Uterus (tissue), 4 donors: ENCODE measurements around the gene FBXW12. TPM values are rescaled to one million over a fixed set of nuclear protein-coding genes. Genes with fewer than 3 reads are reported as not detected.

Experiments used
- DNase-seq, 2 donors: peaks; one replicate each; pipeline ENCODE4 v3.0.0-alpha.2; 2019 to 2020
- H3K27ac ChIP-seq, 2 donors: fragments of 200-600 bp; sonication (generic); 1 replicate in 1 of 2; 2 replicates in 1 of 2; pipeline ENCODE4 v1.5.1; 2016 to 2018
- H3K27me3 ChIP-seq, 2 donors: fragments of 200-600 bp; sonication (generic); one replicate each; pipeline ENCODE4 v1.5.1; 2018 to 2019; ENCODE audit warnings: control low read depth in 1 of 2
- H3K36me3 ChIP-seq, 2 donors: fragments of 200-600 bp; sonication (generic); one replicate each; pipeline ENCODE4 v1.5.1; 2019; ENCODE audit warnings: control low read depth in 1 of 2
- H3K4me1 ChIP-seq, 2 donors: fragments of 200-600 bp; sonication (generic); one replicate each; pipeline ENCODE4 v1.5.1; 2018 to 2019; ENCODE audit warnings: control low read depth in 1 of 2
- H3K4me3 ChIP-seq, 2 donors: fragments of 200-600 bp; sonication (generic); 1 replicate in 1 of 2; 2 replicates in 1 of 2; pipeline ENCODE4 v1.5.1; 2018 to 2019; ENCODE audit warnings: mild to moderate bottlenecking in 1 of 2
- H3K9me3 ChIP-seq, 2 donors: fragments of 200-600 bp; sonication (generic); one replicate each; pipeline ENCODE4 v1.5.1; 2019; ENCODE audit warnings: control low read depth in 1 of 2
- POLR2A ChIP-seq, 2 donors: fragments of 450-650 bp; IDR thresholded peaks; one replicate each; pipeline ENCODE4 v1.6.1; 2016; ENCODE audit warnings: antibody characterized with exemption in 2 of 2, mild to moderate bottlenecking in 1 of 2, moderate library complexity in 1 of 2
- intact Hi-C: fragments of 100-400 bp; cut with DNase I; formaldehyde crosslinking; loops from one replicate; pipeline ENCODE4 v1.15.1; 2023; ENCODE audit warnings: low total_unique reads
- total RNA-seq, 4 donors: library from RNA; depleted of rRNA in 3 of 4; stranded (reverse); fragments of >200 nt in 3 of 4; gene quantifications; one replicate each; pipeline versions ENCODE4 v1.1.0 to v1.2.4, GENCODE V29; 2014 to 2023
- TF ChIP-seq, protein P1 (sequence below), 4 experiments: fragments of 200-600 bp in 2 of 4; fragments of 450-650 bp in 2 of 4; sonication (generic) in 2 of 4; IDR thresholded peaks; one replicate each; pipeline ENCODE4 v1.5.1; 2016 to 2019; ENCODE audit warnings: antibody characterized with exemption in 4 of 4, mild to moderate bottlenecking in 2 of 4, moderate library complexity in 1 of 4
- donor health status: DM: yes; HTN: yes; CAD: no.

The FBXW12 gene
- total RNA-seq, 4 donors from 2014 or later = 0.37 to 0.55 TPM; not detected in 2

GRCh38 chr3:48411606-48412374 is 39.8 kb downstream of the FBXW12 start:
- Histone ChIP-seq H3K4me3 (no peak overlapping the region), H3K9me3 (no peaks in the 10 kb centered on the region), H3K27ac (no peak overlapping the region), H3K36me3 (no peaks in the 10 kb centered on the region), H3K4me1 (no peaks in the 10 kb centered on the region), H3K27me3 (no peaks in the 10 kb centered on the region)
- no peak for DNase-seq
- intact Hi-C loops = no loop called here
- TF ChIP-seq POLR2A (IDR thresholded peaks at IDR 0.05) = no peak
- TF ChIP-seq, protein P1, sequence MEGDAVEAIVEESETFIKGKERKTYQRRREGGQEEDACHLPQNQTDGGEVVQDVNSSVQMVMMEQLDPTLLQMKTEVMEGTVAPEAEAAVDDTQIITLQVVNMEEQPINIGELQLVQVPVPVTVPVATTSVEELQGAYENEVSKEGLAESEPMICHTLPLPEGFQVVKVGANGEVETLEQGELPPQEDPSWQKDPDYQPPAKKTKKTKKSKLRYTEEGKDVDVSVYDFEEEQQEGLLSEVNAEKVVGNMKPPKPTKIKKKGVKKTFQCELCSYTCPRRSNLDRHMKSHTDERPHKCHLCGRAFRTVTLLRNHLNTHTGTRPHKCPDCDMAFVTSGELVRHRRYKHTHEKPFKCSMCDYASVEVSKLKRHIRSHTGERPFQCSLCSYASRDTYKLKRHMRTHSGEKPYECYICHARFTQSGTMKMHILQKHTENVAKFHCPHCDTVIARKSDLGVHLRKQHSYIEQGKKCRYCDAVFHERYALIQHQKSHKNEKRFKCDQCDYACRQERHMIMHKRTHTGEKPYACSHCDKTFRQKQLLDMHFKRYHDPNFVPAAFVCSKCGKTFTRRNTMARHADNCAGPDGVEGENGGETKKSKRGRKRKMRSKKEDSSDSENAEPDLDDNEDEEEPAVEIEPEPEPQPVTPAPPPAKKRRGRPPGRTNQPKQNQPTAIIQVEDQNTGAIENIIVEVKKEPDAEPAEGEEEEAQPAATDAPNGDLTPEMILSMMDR (IDR thresholded peaks at IDR 0.05) = no peak

- Histone ChIP-seq H3K4me1 (no peaks in the 10 kb centered on the region), H3K27ac (no peak overlapping the region), H3K36me3 (no peaks in the 10 kb centered on the region), H3K27me3 (no peaks in the 10 kb centered on the region), H3K4me3 (no peak overlapping the region), H3K9me3 (no peaks in the 10 kb centered on the region)
- DNase-seq = no peak
- TF ChIP-seq, protein P1 (IDR thresholded peaks at IDR 0.05) = no peak
- TF ChIP-seq POLR2A (IDR thresholded peaks at IDR 0.05) = no peak
- intact Hi-C loops = no loop called here
Observed at GRCh38 chr3:48412375-48413001, 40.5 kb downstream of the FBXW12 start.

- intact Hi-C loops = no loop called here
Observed at GRCh38 chr3:48413086-48413485, 41.1 kb downstream of the FBXW12 start.

GRCh38 chr3:48413611-48414010 is 41.6 kb downstream of the FBXW12 start:
- Histone ChIP-seq H3K36me3 (no peaks in the 10 kb centered on the region), H3K27ac (no peak overlapping the region)

More at GRCh38 chr3:48413086-48413485, 41.1 kb downstream of the FBXW12 start:
- no peaks in the 10 kb centered on the region for H3K27me3 ChIP-seq
- H3K4me1 ChIP-seq = no peaks in the 10 kb centered on the region
- no peaks in the 10 kb centered on the region for H3K9me3 ChIP-seq
- no peak for DNase-seq
- no peak overlapping the region for H3K27ac ChIP-seq
- H3K36me3 ChIP-seq = no peaks in the 10 kb centered on the region
- TF ChIP-seq POLR2A (IDR thresholded peaks at IDR 0.05) = no peak
- TF ChIP-seq, protein P1 (IDR thresholded peaks at IDR 0.05) = no peak
- no peak overlapping the region for H3K4me3 ChIP-seq

More at GRCh38 chr3:48413611-48414010, 41.6 kb downstream of the FBXW12 start:
- Histone ChIP-seq H3K27me3 (no peaks in the 10 kb centered on the region), H3K4me1 (no peaks in the 10 kb centered on the region), H3K9me3 (no peaks in the 10 kb centered on the region), H3K4me3 (no peak overlapping the region)
- no peak for DNase-seq
- TF ChIP-seq, protein P1 (IDR thresholded peaks at IDR 0.05) = no peak
- no peak for TF ChIP-seq POLR2A (IDR thresholded peaks at IDR 0.05)
- intact Hi-C loops = no loop called here
